SKM-1 (cell line): ENCODE measurements around the gene SGCA.

ENCODE experiments used
- DNase-seq: peaks from one replicate; lab custom pipeline; 2025; ENCODE audit not compliant: unreplicated experiment; lab: John Stamatoyannopoulos, UW

The SGCA gene

DNA sequence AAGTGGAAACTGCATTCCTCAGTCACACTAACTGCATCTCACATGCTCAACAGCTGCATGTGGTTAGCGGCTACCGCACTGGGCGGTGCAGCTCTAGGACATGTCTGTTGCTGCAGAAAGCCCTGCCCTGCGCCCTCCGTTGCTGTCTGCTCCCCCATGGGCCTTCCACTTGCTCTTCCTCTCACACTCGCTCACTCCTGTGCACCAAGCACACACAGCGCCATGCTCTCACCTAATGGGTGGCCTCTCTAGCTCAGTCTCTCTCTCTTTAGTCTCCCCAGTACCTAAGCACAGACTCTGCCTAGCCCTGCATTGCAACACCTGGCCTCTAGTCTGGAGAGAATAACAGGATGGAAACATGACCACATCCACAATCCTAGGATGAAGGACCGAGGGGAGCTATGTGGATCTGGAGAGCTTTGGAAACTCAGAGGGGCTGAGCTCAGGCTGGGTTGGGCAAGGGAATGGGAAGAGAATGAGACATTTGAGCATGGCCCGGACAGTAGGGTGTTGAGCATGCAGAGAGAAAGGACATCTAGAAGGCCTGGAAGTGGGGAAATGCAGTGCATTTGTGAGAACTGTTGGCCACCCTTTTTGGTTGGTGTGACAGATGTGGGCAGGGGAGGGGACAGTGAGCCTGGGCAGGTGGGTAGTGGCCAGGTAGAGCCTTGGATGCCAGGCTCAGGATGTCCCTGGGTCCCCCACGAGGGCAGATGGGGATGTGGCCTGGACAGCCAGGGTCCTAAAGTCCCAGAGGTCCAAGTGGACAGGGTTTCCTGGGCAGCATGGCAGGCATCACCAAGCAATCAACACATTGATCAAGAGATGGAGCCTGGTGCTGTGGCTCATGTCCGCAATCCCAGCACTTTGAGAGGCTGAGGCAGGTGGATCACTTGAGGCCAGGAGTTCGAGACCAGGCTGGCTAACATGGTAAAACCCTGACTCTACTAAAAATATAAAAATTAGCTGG, 16.1 kb downstream of the SGCA start:
- DNase-seq = no peak

DNA sequence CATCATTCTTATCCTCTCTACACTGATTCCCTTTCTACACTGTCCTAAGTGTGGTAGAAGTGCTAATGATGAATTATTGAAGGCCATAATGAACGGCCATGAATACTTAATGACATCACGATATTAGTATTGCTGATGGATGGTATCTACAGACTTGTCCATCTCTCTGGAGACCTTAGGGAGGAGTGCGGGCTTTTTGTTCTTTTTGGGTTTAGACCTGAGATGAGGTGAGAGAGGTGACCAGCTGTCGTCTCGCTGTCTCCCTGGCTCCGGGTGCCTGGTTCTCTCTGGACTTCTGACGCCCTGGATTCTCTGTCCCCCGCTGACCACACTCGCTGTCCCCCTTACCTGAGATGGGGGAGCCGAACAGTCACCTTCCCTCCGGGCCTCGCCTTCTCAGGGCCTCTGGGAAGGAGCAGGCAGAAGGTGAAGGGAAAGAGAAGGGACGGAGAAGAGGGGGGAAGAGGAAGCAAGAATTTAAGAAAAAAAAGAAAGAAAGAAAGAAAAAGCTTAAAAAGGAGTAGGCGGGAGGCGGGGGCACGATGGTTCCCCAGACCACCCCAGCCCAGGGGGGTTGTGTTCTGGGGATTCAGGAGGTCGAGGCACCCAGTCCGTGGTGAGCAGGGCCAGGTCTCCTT, 17.1 kb downstream of the SGCA start:
- DNase-seq = no peak

DNA sequence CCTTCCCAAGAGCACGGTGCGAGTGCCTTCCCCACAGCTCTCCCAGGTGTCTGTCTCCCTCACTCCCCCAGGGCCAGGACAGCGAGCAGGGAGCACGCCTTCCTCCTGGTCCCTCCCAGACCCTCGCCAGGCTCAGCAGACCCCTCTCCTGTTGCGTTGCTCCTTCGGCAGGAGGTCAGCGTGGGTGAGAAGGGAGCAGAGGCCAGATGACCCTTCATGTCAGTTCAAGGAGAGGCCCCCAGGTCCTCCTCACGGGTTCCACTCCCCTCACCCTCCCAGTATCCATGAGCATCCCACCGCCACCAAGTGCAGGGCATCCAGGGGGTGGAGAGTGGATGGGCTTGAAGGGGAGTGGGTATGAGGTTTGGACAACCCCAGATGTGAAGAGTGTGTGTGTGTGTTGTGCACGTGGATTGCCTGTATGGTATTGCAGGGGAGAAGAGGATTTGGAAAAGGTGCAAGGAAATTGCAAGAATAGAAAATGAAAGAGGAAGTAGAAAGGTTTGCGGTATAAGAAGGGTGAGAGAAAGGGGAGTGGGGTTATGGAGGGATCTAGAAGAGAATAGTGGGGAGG, 17.7 kb downstream of the SGCA start:
- peak; percentile 94 for DNase-seq

DNA sequence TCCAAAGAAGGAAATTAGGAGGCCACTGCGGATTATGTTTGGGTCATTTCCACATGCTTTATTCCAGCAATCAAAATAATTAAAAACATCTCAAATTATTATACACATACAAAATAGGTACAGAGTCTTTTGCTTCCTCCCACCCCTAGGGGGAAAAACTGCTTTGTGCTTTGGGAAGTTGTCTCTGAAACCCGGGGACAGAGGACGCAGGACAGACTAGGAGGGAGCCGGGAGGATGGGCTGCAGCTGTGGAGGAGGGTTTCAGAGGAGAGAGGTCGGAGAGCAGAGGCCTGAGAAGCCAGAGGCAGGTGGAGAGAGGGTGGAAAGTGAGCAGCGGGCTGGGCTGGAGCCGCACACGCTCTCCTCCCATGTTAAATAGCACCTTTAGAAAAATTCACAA, 18.3 kb downstream of the SGCA start:
- peak; percentile 23 for DNase-seq

DNA sequence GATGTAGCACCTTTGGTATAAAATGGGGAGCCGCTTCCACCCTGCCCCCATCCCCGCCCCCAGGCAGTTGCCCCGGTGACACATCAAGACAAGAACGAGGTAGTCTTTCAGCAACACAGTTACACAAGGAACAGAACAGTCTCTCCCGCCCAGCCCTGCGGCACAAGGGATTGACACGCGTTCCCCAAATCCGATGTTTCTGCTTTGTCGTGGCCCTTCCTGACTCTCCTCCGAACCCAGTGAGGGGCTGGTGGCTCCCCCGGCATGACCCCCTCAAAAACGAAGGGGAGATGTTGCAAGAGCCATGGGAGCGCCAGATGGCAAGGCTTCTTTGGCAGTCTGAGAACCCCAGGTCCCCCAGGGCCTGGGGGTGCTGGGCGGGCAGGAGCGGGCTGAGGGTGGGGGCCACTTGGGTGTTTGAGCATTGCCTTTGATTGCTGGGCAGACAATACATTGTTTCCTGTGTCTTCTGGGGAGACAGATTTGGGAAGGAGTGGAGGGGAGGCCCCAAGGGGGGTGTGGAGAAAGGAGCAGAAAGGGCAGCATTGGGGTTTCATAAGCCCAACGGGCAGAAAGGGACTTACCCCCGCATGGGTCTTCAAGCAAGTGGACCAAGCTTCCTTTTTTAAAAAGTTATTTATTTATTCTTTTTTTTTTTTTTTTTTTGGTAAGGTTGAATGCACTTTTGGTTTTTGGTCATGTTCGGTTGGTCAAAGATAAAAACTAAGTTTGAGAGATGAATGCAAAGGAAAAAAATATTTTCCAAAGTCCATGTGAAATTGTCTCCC, 19.0 kb downstream of the SGCA start:
- peak; percentile 75 for DNase-seq

DNA sequence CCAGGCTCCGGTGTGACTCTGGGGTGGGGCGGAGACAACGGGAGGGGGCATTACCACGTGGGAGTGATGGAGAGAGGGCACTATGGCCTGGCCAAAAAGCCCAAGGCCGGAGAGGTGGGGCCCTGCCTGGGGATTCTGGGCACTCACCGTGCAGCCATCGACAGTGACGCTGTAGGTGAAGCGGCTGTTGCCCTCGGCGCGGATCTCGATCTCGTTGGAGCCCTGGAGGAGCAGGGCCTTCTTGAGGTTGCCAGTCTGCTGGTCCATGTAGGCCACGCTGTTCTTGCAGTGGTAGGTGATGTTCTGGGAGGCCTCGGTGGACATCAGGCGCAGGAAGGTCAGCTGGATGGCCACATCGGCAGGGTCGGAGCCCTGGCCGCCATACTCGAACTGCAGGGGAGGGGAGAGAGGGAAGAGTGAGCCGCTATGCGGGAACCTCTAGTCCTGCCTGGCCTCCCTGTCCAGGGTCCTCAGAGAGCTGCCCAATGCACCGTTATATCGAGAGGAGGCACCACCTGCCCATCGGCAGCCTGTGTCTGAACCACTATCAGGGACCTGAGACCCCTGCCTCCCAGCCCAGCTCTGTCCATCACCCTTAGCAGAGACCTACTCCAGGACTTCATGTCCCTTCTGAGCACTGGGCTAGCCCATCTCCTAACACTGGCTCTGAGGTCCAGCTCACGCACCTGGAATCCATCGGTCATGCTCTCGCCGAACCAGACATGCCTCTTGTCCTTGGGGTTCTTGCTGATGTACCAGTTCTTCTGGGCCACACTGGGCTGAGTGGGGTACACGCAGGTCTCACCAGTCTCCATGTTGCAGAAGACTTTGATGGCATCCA, 20.0 kb downstream of the SGCA start:
- DNase-seq = no peak

DNA sequence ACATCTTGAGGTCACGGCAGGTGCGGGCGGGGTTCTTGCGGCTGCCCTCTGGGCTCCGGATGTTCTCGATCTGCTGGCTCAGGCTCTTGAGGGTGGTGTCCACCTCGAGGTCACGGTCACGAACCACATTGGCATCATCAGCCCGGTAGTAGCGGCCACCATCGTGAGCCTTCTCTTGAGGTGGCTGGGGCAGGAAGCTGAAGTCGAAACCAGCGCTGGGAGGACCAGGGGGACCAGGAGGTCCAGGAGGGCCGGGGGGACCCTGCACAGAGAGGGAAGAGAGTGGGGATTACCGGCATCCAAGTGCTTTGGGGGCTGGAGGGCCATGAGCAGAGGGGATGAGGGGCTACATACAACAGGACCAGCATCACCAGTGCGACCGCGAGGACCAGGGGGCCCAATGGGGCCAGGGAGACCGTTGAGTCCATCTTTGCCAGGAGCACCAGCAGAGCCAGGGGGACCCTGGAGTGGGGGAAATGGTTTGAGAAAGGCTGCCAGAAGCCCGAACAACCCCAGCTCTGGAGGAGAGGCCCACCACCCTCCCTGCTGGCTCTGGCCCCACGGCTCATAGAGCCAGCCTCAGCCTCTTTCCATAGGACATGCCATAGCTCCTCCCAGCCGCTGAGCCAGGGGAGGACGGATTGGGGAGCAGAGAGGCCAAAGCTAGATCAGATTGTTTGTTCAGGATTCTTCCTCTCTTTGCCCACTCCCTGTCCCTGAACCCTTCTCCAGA, 21.0 kb downstream of the SGCA start:
- DNase-seq = no peak

DNA sequence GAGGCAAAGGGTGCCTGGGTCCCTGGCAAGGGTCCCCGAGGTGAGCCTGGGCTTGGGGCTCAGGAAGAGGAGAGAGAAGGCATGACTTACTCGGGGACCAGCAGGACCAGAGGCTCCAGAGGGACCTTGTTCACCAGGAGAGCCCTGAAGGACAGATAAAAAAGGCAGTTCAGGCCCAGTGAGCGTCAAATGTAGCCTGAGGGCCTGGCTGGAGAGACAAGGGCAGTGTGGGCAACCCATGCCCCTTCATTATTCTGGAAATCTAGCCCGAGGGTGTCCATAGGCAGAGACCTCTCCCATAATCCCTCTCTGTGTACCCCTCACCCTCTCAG, 21.6 kb downstream of the SGCA start:
- no peak for DNase-seq

DNA sequence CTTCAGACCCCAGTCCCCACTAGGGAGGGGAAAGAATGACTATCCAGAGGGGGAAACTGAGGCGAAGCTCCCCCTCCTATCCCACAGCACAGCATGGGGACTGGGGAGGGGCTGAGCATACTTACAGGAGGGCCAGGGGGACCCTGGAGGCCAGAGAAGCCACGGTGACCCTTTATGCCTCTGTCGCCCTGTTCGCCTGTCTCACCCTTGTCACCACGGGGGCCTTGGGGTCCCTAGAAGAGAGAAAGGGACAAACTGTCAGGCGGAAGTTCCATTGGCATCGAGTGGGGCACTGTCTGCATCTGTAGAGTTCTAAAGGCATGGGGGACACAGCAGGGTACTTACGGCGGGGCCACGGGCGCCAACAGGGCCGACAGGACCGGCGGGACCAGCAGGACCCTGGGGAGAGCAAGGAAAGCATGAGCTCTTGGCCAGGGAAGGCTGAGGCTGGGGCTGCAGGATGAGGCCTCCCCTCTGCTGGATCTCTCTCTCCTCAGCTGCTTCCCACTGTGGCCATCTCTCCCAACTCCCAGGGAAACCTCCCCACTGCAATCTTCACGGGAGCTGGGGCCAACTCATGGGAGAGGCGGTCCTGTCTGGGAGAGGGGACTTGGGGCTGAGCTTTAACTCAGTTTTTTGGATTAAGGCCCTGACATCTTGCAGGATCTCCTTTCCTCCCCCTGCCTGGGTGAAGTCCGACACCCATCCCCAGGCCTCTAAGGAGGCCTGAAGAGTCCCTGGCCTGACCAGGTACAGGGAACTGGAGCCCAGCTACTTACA, 22.1 kb downstream of the SGCA start:
- no peak for DNase-seq

DNA sequence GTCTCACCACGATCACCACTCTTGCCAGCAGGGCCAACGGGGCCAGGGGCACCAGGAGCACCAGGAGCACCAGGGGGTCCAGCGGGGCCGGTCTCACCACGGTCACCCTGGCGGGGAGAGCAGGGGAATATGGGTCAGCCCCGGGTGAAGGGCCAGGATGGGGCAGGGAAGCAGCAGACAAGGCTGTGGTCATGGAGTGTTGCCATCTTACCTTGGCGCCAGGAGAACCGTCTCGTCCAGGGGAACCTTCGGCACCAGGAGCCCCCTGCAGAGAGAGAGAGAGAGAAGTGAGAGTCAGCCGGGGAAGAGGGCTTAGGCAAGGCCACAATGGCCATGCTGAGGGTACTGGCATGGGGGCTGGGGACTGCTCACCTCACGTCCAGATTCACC, 22.7 kb downstream of the SGCA start:
- no peak for DNase-seq

DNA sequence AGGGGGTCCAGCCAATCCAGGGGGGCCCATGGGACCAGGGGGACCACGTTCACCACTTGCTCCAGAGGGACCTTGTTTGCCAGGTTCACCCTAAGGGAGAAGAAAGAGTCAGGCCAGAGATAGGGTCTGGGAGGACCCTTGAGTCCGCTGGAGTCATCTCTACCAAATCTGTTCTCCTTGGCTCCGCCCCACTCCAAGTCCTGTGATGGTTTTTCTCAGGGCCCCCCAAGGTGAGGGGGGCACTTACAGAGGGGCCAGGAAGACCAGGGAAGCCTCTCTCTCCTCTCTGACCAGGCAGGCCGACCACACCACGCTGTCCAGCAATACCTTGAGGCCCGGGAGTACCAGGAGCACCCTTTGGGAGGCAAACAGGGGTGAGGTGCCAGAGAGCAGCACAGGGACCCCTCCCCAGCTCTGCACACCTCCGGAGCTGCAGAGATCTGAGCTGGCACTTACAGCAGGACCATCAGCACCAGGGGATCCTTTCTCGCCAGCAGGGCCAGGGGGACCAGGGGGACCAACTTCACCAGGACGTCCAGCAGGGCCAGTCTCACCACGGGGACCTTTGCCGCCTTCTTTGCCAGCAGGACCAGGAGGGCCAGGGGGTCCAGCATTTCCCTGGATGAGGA, 23.2 kb downstream of the SGCA start:
- DNase-seq = no peak

DNA sequence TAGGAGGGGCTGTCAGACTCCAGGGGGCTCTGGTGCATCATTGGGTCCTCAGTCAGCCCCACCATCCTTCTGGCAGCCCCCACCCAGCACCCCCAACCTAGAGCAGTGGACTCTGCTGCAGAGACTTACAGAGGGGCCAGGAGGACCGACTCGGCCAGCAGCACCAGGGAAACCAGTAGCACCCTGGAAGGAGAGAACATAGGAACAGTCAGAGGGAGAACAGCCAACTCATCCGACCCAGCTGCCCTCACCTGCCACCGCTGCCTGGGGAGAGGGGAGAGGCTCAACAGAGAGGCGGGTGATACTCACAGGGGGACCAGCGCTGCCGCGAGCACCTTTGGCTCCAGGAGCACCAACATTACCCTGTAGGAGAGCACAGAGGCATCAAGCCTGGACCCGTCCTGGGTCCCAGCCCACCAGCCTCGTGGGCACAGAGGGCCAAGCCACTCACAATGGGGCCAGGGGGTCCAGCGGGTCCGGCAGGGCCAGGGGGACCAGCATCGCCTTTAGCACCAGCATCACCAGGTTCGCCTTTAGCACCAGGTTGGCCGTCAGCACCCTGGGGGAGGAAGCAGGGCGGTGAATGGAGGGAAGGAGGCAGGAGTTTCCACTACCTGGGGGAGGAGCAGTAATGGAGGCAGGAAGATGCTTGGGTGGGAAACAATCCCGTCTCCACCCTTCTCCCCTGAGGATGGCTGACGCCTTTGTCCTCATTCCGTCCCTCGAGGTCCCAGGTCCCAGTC, 23.9 kb downstream of the SGCA start:
- no peak for DNase-seq

DNA sequence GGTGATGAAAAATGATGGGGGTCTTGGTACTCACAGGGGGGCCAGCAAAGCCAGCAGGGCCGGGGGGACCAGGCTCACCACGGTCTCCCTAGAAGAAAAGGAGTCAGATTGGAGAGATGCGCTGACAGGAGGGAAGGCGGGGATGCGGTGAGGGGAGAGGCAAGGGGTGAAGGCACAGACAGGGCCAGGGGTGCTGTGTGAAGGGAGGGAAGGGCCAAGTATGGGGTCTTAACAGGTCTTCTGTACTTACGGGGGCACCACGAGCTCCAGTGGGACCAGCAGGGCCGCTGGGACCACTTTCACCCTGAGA, 24.4 kb downstream of the SGCA start:
- DNase-seq = no peak

DNA sequence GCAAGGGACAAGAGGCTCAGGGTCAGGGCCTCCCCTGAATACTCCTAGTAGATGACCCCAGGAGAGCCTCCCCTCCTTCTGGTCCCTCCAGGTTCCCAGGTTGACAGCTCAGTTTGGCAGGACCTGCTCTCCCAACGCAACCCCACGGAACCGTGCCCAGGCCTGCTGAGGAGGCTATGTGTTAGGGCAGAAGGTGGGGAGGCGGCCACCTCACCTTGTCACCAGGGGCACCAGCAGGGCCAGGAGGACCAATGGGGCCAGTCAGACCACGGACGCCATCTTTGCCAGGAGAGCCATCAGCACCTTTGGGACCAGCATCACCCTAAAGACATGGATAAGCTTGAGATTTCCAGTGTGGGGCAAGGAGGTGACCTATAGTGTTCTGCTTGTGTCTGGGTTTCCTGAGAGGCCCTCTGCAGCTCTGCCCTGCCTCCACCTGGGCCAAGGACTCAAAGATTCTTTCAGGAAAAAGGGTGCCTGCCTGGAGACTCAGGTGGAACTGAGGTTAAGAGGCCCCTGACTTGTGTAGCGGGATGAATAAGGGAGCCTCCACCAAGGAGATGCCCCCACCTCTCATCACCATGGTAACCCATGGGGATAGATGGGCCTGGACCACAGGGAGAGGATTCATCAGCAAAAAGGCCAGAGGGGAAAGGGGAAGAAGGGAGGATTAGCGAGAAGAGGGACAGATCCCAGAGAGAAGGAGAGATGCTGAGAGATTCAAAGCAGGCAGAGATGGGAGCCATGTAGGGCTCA, 25.0 kb downstream of the SGCA start:
- no peak for DNase-seq

DNA sequence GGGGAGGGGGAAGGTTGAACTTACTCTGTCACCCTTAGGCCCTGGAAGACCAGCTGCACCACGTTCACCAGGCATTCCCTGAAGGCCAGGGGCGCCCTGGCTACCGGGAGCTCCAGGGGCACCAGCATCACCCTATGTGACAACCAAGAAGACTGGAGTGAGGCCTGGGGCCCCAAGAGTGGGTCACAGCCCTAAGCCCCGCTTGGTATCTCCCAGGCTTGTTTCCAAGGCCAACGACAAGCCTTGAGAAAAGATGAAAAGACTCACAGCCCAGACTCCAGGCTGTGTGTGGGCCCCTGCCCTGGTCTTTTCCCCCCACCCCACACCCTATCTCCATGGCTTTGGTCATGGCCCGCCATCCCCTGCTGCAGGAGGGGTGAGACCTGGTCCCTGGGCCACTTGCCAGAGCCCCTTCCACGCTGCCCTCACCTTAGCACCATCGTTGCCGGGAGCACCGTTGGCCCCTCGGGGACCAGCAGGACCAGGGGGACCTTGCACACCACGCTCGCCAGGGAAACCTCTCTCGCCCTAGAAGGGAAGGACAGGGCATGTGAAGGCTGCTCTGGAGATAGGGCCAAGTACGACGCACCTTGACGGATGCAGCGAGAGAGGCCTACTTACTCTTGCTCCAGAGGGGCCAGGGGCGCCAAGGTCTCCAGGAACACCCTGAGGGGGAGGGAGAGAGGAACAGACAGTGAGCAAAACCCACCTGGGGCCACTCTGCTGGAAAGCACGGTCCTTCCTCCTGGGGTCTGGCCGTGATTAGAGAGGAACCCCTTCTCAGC, 25.7 kb downstream of the SGCA start:
- DNase-seq = no peak

DNA sequence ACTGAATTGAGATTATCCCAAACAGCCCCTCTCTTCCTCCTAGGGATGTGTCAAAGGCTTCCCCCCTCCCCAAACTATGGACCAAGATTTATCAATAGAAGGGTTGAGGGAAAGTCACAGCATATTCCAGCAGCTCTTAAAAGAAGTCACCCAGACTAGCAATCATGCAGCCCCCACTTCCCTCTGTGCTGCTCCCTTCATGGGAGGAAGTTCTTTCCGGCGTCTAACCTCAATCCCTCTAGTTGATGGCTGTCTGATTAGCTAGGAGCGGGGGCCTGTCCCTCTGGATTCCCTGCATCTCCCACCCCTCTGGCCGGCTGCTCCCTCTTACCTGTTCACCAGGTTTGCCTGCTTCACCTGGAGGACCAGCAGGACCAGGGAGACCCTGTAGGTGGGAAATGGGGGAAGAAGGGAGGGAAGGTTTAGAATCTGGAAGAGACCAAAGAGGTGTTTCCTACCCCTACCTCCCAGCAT, 26.4 kb downstream of the SGCA start:
- DNase-seq = no peak
